Coronary artery (tissue), 2 donors: ENCODE data around the gene GRAMD4.

Source experiments
- DNase-seq: peaks from one replicate; pipeline ENCODE4 v3.0.0-alpha.2; 2017; ENCODE audit warnings: low spot score
- H3K27ac ChIP-seq, 2 donors: fragments of 200-600 bp; sonication (generic); one replicate each; pipeline ENCODE4 v1.5.1; 2016 to 2019
- H3K4me3 ChIP-seq: fragments of 200-600 bp; sonication (generic); 2 replicates; pipeline ENCODE4 v1.5.1; 2016; ENCODE audit warnings: mild to moderate bottlenecking, moderate library complexity
- TF ChIP-seq, protein P1 (sequence below): fragments of 200-600 bp; sonication (generic); IDR thresholded peaks from one replicate; pipeline ENCODE4 v1.5.1; 2019; ENCODE audit warnings: antibody characterized with exemption

The GRAMD4 gene

DNA sequence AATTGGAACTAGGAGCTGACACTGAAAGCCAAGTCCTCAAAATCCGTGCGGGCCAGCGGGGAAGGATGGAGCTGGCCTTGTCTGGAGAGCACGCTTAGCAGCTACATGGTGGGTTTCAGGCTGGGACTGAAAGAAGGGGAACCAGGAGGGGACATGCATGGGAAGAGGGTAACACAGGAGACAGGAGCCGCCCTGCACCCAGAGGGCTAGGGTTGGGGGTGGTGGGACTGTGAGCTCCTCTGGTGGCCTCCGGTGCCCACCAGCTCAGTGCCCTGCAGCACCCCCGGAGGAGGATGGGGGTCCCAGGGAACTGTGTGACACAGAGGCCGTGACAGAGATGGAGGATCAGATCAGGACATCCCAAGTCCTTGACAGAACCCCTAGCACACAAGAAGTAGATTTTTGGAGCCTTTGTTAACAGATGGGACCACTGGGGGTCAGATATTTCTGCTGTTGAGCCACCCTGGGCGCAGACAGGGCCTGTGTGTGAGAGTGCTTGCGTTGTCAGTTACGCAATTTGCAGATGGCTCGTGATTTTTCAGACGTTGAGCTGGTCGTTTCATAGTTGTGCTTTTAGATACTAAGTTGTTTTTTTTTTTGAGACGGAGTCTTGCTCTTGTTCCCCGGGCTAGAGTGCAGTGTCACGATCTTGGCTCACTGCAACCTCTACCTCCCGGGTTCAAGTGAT is 21.3 kb upstream of the GRAMD4 start:
- TF ChIP-seq, protein P1, sequence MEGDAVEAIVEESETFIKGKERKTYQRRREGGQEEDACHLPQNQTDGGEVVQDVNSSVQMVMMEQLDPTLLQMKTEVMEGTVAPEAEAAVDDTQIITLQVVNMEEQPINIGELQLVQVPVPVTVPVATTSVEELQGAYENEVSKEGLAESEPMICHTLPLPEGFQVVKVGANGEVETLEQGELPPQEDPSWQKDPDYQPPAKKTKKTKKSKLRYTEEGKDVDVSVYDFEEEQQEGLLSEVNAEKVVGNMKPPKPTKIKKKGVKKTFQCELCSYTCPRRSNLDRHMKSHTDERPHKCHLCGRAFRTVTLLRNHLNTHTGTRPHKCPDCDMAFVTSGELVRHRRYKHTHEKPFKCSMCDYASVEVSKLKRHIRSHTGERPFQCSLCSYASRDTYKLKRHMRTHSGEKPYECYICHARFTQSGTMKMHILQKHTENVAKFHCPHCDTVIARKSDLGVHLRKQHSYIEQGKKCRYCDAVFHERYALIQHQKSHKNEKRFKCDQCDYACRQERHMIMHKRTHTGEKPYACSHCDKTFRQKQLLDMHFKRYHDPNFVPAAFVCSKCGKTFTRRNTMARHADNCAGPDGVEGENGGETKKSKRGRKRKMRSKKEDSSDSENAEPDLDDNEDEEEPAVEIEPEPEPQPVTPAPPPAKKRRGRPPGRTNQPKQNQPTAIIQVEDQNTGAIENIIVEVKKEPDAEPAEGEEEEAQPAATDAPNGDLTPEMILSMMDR, result no peak
- H3K4me3 ChIP-seq, result no peak overlapping the region
- DNase-seq, result no peak
- H3K27ac ChIP-seq, result peak overlapping the region; percentile 20 to 40

DNA sequence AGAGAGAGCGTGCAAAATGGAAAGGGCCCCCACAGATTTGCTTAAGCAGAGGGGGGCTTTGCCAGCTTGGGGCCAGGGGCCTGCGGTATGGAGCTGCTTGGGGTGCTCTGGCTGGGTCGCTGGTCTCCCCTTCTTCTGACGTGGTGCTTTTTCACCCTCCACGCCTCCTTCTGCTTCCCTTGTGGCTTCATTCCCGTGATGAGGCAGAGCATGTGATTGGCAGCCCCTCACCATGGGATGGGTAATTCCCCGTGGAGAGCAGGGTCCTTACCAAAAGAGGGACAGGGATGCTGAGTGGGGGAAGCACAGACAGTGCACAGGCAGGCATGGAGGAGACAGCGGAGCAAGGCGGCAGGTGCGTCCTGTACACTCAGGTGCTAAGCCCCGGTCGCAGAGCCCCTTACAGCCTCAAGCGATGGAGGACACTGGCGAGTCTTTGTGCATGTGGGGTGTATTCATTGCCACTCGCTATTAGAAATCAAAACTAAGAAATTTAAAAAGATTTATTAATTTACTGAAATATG is 19.9 kb upstream of the GRAMD4 start:
- TF ChIP-seq, protein P1, result no peak
- no peak for DNase-seq
- Histone ChIP-seq H3K27ac (peak overlapping the region in 1 of 2 donors; percentile 51), H3K4me3 (no peak overlapping the region)

DNA sequence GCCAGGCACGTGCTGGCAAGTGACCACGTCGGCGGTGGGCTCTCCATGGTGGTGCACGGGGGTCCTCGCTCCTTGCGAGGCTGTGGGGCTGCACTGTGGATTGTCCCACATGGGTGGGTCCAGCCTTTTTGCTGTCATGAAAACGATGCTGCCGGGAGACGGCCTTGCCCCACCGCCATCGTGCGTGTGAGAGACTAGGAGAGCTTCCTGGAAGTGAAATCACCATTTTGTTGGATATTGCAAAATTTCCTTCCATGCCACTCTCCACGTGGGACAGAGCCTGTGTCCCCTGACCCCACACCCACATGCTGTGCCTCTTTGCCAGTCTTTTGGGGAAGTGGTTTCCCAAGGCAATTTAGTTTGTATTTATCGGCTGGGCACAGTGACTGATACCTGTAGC is 18.2 kb upstream of the GRAMD4 start:
- no peak overlapping the region for H3K27ac ChIP-seq
- TF ChIP-seq, protein P1, result no peak
- DNase-seq, result no peak
- no peak overlapping the region for H3K4me3 ChIP-seq

DNA sequence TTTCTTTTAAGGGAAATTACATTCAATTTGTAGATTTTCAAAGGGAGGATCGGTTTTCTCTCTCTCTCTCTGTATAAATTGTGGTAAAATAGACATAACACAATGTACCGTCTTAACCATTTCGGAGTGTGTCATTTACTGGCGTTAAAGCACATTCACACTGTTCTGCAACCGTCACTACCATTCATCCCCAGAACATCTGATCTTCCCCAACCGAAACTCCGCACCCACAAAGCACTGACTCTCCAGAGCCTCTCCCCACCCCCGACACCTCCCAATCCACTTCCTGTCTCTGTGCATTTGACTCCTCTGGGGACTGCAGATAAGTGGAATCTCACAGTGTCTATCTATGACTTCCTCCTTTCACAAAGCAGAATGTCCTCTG is 15.9 kb upstream of the GRAMD4 start:
- H3K27ac ChIP-seq, result peak overlapping the region in 1 of 2 donors; percentile 9
- TF ChIP-seq, protein P1, result no peak
- DNase-seq, result no peak
- H3K4me3 ChIP-seq, result no peak overlapping the region

DNA sequence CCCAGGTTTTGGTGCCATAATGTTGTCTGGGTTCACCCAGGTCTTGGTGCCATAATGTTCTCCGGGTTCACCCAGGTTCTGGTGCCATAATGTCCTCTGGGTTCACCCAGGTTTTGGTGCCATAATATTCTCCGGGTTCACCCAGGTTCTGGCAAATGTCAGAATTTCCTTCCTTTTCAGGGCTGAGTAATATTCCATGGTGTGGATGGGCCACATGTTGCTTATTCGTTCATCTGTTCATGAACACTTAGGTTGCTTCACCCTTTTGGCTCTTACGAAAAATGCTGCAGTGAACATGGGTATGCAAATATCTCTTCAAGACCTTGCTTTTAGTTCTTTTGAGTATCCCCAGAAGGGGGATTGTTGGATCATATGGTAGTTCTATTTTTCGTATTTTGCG is 15.1 kb upstream of the GRAMD4 start:
- Histone ChIP-seq H3K27ac (no peak overlapping the region), H3K4me3 (no peak overlapping the region)
- no peak for DNase-seq
- TF ChIP-seq, protein P1, result no peak

DNA sequence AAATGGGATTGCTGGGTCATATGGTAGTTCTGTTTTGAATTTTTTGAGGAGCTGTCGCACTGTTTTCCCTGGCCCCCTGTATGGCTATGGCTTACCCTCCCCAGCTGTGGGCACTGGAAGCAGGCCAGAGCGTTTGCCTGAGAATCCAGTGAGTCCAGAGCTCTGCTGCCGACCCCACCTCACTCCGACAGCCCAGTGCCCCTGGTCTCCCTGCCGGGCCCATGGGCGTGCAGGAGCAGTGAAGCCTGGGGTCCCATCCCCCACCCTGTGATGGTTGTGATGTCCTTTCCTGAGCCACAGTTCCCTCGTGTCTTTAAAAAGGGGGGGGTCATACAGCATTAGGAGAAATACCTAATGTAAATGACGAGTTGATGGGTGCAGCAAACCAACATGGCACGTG is 13.3 kb upstream of the GRAMD4 start:
- TF ChIP-seq, protein P1, result no peak
- H3K4me3 ChIP-seq, result no peak overlapping the region
- no peak overlapping the region for H3K27ac ChIP-seq
- DNase-seq, result no peak

DNA sequence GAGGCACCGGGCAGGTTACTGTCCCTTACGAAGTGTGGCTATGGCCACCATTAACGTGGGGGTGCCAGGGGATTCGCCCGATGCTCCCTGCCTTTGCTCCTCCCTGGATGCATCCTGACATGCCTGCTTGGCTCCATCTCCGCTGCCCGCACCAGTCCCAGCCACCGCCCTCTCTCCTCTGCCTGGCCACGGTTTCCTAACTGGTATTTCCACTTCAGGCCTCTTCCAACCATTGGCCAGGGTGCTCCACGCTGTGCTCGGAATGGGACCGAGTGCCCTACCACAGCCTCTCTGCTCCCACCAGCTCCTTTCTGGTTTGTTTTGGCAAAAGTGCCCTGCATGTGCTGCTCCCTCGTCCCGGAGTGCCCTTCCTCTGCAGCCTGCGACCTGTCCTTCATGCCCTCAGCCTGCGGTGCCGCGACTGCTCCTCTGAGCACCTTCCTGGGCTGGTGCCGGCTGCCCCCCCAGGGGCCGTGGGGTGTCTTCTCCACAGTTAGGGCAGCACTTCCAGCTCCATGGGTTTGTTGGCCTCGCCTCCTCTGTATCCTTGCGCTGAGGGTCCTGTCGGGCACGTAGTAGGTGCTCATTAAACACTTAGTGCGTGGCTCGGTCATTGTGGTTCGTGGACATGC is 12.6 kb upstream of the GRAMD4 start:
- Histone ChIP-seq H3K27ac (no peak overlapping the region), H3K4me3 (no peak overlapping the region)
- no peak for DNase-seq
- TF ChIP-seq, protein P1, result no peak
